ENCODE results near the gene ZSWIM3. TPM values are rescaled to one million over a fixed set of nuclear protein-coding genes. Genes with fewer than 3 reads are reported as not detected.
"Not testable (repeated sequence)": the region's sequence is repeated elsewhere in the genome, so short reads cannot be mapped to it uniquely, and the experiment has no call there.

The ZSWIM3 gene
- total RNA-seq, 1 experiment from 2014 or later = 4.2 TPM

- H3K9me3 ChIP-seq (ENCODE audit: low read length) = no peaks in the 10 kb centered on the region
- POLR2A ChIA-PET (ENCODE audit: unreplicated experiment) = no interaction called here
- intact Hi-C loops (cut with micrococcal nuclease) = no loop called here
These were observed 30.3 kb upstream of the ZSWIM3 start, which contains the start of gene TNNC2 for GRCh38 chr20:45827030-45827652. Gene TNNC2, minus strand, starts transcription at chr20:45827312. Its CDS starts 64 bp downstream, at chr20:45827248.

GRCh38 chr20:45827712-45828111 lies 29.7 kb upstream of the ZSWIM3 start:
- Histone ChIP-seq H3K36me3 (ENCODE audit: low read depth, low read length) (no peaks in the 10 kb centered on the region), H3K27ac (ENCODE audit: low read length) (no peak overlapping the region), H3K79me2 (ENCODE audit: low read length) (no peaks in the 10 kb centered on the region), H3F3A (ENCODE audit: low read length, unreplicated experiment) (no peaks in the 10 kb centered on the region), H3K27me3 (ENCODE audit: low read length) (no peaks in the 10 kb centered on the region), H3K9me3 (ENCODE audit: low read length) (no peaks in the 10 kb centered on the region), H3K9ac (ENCODE audit: low read length) (no peak overlapping the region), H3K9me2 (replicated peaks; ENCODE audit: low read length) (no peaks in the 10 kb centered on the region), H3K4me1 (ENCODE audit: insufficient read depth, low read length) (peaks cover 6% of the 10 kb centered on the region; the same call in 1 of the 2 replicates), H4K20me1 (ENCODE audit: low read length) (no peaks in the 10 kb centered on the region), H3K4me3 (ENCODE audit: low read length) (no peak overlapping the region), H3K4me2 (ENCODE audit: low read length) (no peak overlapping the region), H2AFZ (ENCODE audit: low read length) (no peak overlapping the region)
- ChIA-PET POLR2A (ENCODE audit: unreplicated experiment) (no interaction called here), CTCF (no interaction called here)
- no TSS peak for BruUV-seq (replicated peaks)
- DNase-seq (no peak), ATAC-seq (no peak)
- intact Hi-C loops (cut with micrococcal nuclease) = no loop called here
- TF ChIP-seq EZH2phosphoT487 (IDR thresholded peaks at IDR 0.05; ENCODE audit: borderline replicate concordance, low read length) (no peak), EZH2 (IDR thresholded peaks at IDR 0.05; ENCODE audit: low read length, unreplicated experiment) (no peak), CTCF (conservative IDR thresholded peaks at IDR 0.05; ENCODE audit: low read depth, low read length) (no peak)

More at GRCh38 chr20:45827030-45827652, 30.3 kb upstream of the ZSWIM3 start, which contains the start of gene TNNC2:
- Histone ChIP-seq H3K4me3 (ENCODE audit: low read length) (no peak within 1 kb of the TSS), H3K27me3 (ENCODE audit: low read length) (no peaks in the 10 kb centered on the region), H4K20me1 (ENCODE audit: low read length) (no peaks in the 10 kb centered on the region), H2AFZ (ENCODE audit: low read length) (no peak within 1 kb of the TSS), H3K9ac (ENCODE audit: low read length) (no peak within 1 kb of the TSS), H3K27ac (ENCODE audit: low read length) (no peak within 1 kb of the TSS), H3K36me3 (ENCODE audit: low read depth, low read length) (no peaks in the 10 kb centered on the region), H3K4me1 (ENCODE audit: insufficient read depth, low read length) (peaks cover 9% of the 10 kb centered on the region; the same call in 1 of the 2 replicates), H3K79me2 (ENCODE audit: low read length) (no peaks in the 10 kb centered on the region), H3F3A (ENCODE audit: low read length, unreplicated experiment) (no peaks in the 10 kb centered on the region), H3K4me2 (ENCODE audit: low read length) (no peak within 1 kb of the TSS), H3K9me2 (replicated peaks; ENCODE audit: low read length) (no peaks in the 10 kb centered on the region)
- CTCF ChIA-PET = no interaction called here
- no peak for ATAC-seq
- no peak for TF ChIP-seq CTCF (conservative IDR thresholded peaks at IDR 0.05; ENCODE audit: low read depth, low read length)
- no peak for TF ChIP-seq EZH2phosphoT487 (IDR thresholded peaks at IDR 0.05; ENCODE audit: borderline replicate concordance, low read length)
- TF ChIP-seq EZH2 (IDR thresholded peaks at IDR 0.05; ENCODE audit: low read length, unreplicated experiment) = no peak
- no TSS peak for BruUV-seq (replicated peaks)
- DNase-seq = no peak

- Histone ChIP-seq H2AFZ (ENCODE audit: low read length) (no peak overlapping the region), H3K9ac (ENCODE audit: low read length) (no peak overlapping the region), H3K27me3 (ENCODE audit: low read length) (no peaks in the 10 kb centered on the region), H3K9me3 (ENCODE audit: low read length) (no peaks in the 10 kb centered on the region), H3K36me3 (ENCODE audit: low read depth, low read length) (no peaks in the 10 kb centered on the region), H3F3A (ENCODE audit: low read length, unreplicated experiment) (no peaks in the 10 kb centered on the region), H3K79me2 (ENCODE audit: low read length) (no peaks in the 10 kb centered on the region), H3K4me2 (ENCODE audit: low read length) (no peak overlapping the region), H3K4me1 (ENCODE audit: insufficient read depth, low read length) (peaks cover 5% of the 10 kb centered on the region), H4K20me1 (ENCODE audit: low read length) (no peaks in the 10 kb centered on the region), H3K9me2 (replicated peaks; ENCODE audit: low read length) (no peaks in the 10 kb centered on the region), H3K4me3 (ENCODE audit: low read length) (no peak overlapping the region), H3K27ac (ENCODE audit: low read length) (no peak overlapping the region)
- no TSS peak for BruUV-seq (replicated peaks)
- DNase-seq (no peak), ATAC-seq (no peak)
- TF ChIP-seq CTCF (conservative IDR thresholded peaks at IDR 0.05; ENCODE audit: low read depth, low read length) (no peak), EZH2 (IDR thresholded peaks at IDR 0.05; ENCODE audit: low read length, unreplicated experiment) (no peak), EZH2phosphoT487 (IDR thresholded peaks at IDR 0.05; ENCODE audit: borderline replicate concordance, low read length) (no peak)
- ChIA-PET CTCF (no interaction called here), POLR2A (ENCODE audit: unreplicated experiment) (no interaction called here)
- intact Hi-C loops (cut with micrococcal nuclease) = no loop called here
These were observed 28.8 kb upstream of the ZSWIM3 start for GRCh38 chr20:45828589-45828988.

GRCh38 chr20:45829673-45830106 lies 27.7 kb upstream of the ZSWIM3 start:
- intact Hi-C loops (cut with micrococcal nuclease) = loop anchor here (10.0 kb wide), 1 partner anchor 145 kb away; the partner anchor contains the start of gene ZNF335
- CTCF ChIA-PET; H2AFZ ChIP-seq (ENCODE audit: low read length); H3K9me2 ChIP-seq (replicated peaks; ENCODE audit: low read length); H3F3A ChIP-seq (ENCODE audit: low read length, unreplicated experiment); H4K20me1 ChIP-seq (ENCODE audit: low read length); POLR2A ChIA-PET (ENCODE audit: unreplicated experiment); H3K79me2 ChIP-seq (ENCODE audit: low read length); H3K36me3 ChIP-seq (ENCODE audit: low read depth, low read length); H3K27me3 ChIP-seq (ENCODE audit: low read length); H3K27ac ChIP-seq (ENCODE audit: low read length); H3K9ac ChIP-seq (ENCODE audit: low read length); DNase-seq; H3K9me3 ChIP-seq (ENCODE audit: low read length); ATAC-seq; H3K4me3 ChIP-seq (ENCODE audit: low read length); BruUV-seq (replicated peaks); H3K4me2 ChIP-seq (ENCODE audit: low read length): not testable (repeated sequence)
- peaks cover 12% of the 10 kb centered on the region for H3K4me1 ChIP-seq (ENCODE audit: insufficient read depth, low read length)
